ENCODE data around the gene OBP2A. TPM values are rescaled to one million over a fixed set of nuclear protein-coding genes. Genes with fewer than 3 reads are reported as not detected.

Gene OBP2A
- total RNA-seq, 1 donor from 2014 or later = not detected

DNA sequence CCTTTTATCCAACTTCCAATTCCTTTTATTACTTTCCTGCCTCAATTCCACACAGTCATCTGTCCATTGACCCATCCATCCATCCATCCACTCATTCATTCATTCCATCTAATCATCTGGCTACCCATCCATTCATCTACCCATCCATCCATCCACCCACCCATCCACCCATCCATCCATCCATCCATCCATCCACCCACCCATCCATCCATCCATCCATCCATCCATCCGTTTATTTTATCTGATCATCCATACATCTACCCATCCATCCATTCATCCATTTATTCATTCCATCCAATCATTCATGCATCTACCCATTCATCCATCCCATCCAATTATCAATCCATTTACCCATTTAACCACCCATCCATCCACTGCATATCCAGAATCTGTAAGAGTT is 27.2 kb downstream of the OBP2A start:
- Histone ChIP-seq H3K27ac (no peak overlapping the region), H3K9me3 (no peaks in the 10 kb centered on the region), H3K4me1 (no peaks in the 10 kb centered on the region), H3K27me3 (no peaks in the 10 kb centered on the region), H3K36me3 (no peaks in the 10 kb centered on the region), H3K4me3 (no peak overlapping the region)
- intact Hi-C loops (cut with DNase I) = no loop called here
- no peak for DNase-seq (ENCODE audit: extremely low spot score in 2 of 2)
- no peak for TF ChIP-seq POLR2AphosphoS5 (IDR thresholded peaks at IDR 0.05; ENCODE audit: insufficient read depth in 1 of 2, low read depth in 1 of 2)
- no peak for TF ChIP-seq POLR2A (IDR thresholded peaks at IDR 0.05)
- TF ChIP-seq, protein P1, sequence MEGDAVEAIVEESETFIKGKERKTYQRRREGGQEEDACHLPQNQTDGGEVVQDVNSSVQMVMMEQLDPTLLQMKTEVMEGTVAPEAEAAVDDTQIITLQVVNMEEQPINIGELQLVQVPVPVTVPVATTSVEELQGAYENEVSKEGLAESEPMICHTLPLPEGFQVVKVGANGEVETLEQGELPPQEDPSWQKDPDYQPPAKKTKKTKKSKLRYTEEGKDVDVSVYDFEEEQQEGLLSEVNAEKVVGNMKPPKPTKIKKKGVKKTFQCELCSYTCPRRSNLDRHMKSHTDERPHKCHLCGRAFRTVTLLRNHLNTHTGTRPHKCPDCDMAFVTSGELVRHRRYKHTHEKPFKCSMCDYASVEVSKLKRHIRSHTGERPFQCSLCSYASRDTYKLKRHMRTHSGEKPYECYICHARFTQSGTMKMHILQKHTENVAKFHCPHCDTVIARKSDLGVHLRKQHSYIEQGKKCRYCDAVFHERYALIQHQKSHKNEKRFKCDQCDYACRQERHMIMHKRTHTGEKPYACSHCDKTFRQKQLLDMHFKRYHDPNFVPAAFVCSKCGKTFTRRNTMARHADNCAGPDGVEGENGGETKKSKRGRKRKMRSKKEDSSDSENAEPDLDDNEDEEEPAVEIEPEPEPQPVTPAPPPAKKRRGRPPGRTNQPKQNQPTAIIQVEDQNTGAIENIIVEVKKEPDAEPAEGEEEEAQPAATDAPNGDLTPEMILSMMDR (IDR thresholded peaks at IDR 0.05) = no peak

DNA sequence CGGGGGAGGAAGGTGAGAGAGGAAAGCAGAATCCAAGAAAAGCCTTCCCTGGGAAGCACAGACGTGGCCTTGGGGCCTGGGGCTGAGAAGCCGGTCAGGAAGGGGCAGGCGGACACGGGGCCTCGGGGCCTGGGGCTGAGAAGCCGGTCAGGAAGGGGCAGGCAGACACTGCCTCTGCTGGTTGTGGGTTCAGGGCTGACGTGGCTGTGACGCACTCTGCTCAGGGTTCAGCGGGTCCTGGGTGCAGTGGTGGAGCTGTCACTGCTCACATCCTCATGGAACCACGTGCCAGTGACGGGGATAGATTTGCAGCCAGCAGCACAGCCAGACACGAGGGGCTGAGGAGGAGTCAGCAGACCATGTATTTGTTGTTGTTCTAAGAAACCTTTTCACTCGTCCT is 28.4 kb downstream of the OBP2A start:
- Histone ChIP-seq H3K4me1 (no peaks in the 10 kb centered on the region), H3K4me3 (no peak overlapping the region), H3K36me3 (no peaks in the 10 kb centered on the region), H3K9me3 (no peaks in the 10 kb centered on the region), H3K27me3 (no peaks in the 10 kb centered on the region), H3K27ac (no peak overlapping the region)
- peak in 1 of 2 donors; percentile 27 for DNase-seq (ENCODE audit: extremely low spot score in 2 of 2)
- intact Hi-C loops (cut with DNase I) = no loop called here
- TF ChIP-seq POLR2AphosphoS5 (IDR thresholded peaks at IDR 0.05; ENCODE audit: insufficient read depth in 1 of 2, low read depth in 1 of 2) = no peak

DNA sequence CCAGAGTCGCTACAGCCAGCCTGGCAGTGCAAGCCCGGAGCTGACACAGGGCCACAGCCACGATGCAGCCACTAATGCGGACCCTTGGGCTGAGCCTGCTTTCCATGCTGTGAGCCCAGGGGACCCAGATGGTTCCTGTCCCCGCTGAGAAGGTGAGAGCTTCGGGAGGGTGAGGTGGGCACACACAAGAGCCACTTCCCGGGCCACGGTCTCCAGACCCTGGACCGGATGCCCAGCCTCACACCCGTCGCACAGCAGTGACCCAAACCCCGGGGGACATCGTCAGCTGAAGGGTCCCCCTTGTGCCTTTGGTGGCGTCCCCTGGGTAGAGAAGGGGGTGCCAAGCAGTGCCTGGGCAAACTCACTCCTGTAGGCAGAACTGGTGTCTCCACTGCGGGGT is 29.0 kb downstream of the OBP2A start:
- TF ChIP-seq POLR2A (IDR thresholded peaks at IDR 0.05) (no peak), POLR2AphosphoS5 (IDR thresholded peaks at IDR 0.05; ENCODE audit: insufficient read depth in 1 of 2, low read depth in 1 of 2) (no peak)
- TF ChIP-seq, protein P1 (IDR thresholded peaks at IDR 0.05) = no peak
- Histone ChIP-seq H3K4me3 (no peak overlapping the region), H3K4me1 (no peaks in the 10 kb centered on the region), H3K36me3 (no peaks in the 10 kb centered on the region), H3K9me3 (no peaks in the 10 kb centered on the region), H3K27me3 (no peaks in the 10 kb centered on the region), H3K27ac (no peak overlapping the region)
- DNase-seq (ENCODE audit: extremely low spot score in 2 of 2) = peak; percentile 64 to 91
- intact Hi-C loops (cut with DNase I) = no loop called here

DNA sequence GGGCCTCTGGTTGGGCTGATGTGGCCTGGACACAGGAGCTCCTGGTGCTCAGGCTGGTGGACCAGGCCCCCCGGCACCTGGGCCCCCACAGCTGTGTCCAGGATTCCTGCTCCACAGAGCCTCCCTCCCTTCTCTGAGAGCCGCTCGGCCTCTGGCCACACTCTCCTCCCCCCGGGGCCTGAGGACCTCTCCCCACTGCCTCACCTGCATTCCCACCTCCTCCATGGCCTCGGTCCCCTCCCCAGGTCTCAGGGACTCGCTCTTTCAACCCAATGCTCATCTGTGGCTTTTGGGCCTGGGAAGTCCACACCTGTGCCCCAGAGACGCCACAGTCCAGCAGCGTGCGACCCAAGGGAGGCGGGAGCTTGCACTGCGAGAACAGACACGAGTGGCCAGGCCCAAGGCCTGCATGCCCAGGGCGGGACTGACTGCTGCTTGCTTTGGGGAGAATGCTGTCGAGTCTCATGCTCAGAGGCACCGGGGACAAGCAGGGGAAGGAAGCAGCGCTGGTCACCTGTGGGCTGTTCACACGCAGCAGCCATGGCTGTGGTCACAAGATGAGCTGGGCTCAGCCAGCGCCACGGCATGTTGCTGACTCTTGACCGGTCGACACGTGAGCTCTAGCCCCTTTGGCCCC is 30.2 kb downstream of the OBP2A start:
- Histone ChIP-seq H3K36me3 (no peaks in the 10 kb centered on the region), H3K27me3 (no peaks in the 10 kb centered on the region), H3K4me3 (no peak overlapping the region), H3K9me3 (no peaks in the 10 kb centered on the region), H3K27ac (no peak overlapping the region), H3K4me1 (no peaks in the 10 kb centered on the region)
- peak; percentile 67 to 95 for DNase-seq (ENCODE audit: extremely low spot score in 2 of 2)
- intact Hi-C loops (cut with DNase I) = no loop called here
- TF ChIP-seq POLR2AphosphoS5 (IDR thresholded peaks at IDR 0.05; ENCODE audit: insufficient read depth in 1 of 2, low read depth in 1 of 2) = no peak
- no peak for TF ChIP-seq POLR2A (IDR thresholded peaks at IDR 0.05)
- TF ChIP-seq, protein P1 (IDR thresholded peaks at IDR 0.05) = no peak

DNA sequence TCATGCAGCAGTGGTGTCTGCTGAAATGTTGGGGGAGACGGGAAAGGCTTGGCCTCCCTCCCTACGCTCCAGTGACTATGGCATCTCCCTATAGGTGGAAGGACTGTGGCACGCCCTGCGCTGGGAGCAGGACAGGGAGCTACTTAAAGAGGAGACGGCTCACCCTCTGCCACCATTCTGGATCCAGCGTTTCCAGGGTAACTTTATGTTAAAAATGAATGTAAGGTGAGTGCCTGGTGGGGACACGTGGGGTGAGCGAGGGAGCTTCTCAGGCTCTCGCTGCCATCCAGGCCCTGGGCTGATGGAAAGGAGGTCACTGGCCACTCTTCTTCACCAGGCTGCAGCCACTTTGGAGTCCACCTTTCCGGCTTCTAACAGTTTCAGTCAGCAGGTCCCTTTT is 31.3 kb downstream of the OBP2A start:
- H3K9me3 ChIP-seq = no peaks in the 10 kb centered on the region
- H3K4me3 ChIP-seq = no peak overlapping the region
- TF ChIP-seq POLR2A (IDR thresholded peaks at IDR 0.05) = no peak
- no peak for TF ChIP-seq POLR2AphosphoS5 (IDR thresholded peaks at IDR 0.05; ENCODE audit: insufficient read depth in 1 of 2, low read depth in 1 of 2)
- TF ChIP-seq, protein P1 (IDR thresholded peaks at IDR 0.05) = no peak
- no peaks in the 10 kb centered on the region for H3K36me3 ChIP-seq
- H3K27me3 ChIP-seq = no peaks in the 10 kb centered on the region
- DNase-seq (ENCODE audit: extremely low spot score in 2 of 2) = peak; percentile 25 to 58
- no peak overlapping the region for H3K27ac ChIP-seq
- H3K4me1 ChIP-seq = no peaks in the 10 kb centered on the region
- intact Hi-C loops (cut with DNase I) = no loop called here
